Thyroid gland (tissue), 4 donors: ENCODE data around the gene TNRC6B.

Source experiments
- POLR2A ChIP-seq, 2 donors: fragments of 450-650 bp; IDR thresholded peaks; one replicate each; pipeline ENCODE4 v1.6.1; 2017; ENCODE audit warnings: antibody characterized with exemption in 2 of 2, mild to moderate bottlenecking in 2 of 2, moderate library complexity in 1 of 2
- TF ChIP-seq, protein P1 (sequence below), 6 experiments: fragments of 200-600 bp in 3 of 6; fragments of 450-650 bp in 3 of 6; sonication (generic) in 3 of 6; IDR thresholded peaks; one replicate each; pipeline ENCODE4 v1.5.1; 2016 to 2019; ENCODE audit warnings: antibody characterized with exemption in 6 of 6, mild to moderate bottlenecking in 2 of 6, inconsistent platforms in 1 of 6, moderate library complexity in 1 of 6

DNA sequence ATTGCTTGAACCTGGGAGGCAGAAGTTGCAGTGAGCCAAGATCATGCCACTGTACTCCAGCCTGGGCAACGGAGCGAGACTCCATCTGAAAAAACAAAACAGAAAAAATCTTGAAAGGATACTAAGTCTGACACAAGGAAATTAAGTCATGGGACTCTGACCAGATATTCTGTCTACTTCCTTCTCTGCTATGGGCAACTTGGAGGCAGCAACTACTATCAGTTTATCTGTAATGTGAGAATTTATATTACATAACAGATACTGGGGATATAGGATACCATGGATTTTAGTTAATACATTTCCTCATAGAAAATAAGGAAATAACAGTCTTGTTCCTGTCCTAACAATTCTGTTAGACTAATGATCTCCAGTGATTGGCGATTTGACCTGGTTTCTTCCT, 191.1 kb downstream of the TNRC6B start:
- TF ChIP-seq, protein P1, sequence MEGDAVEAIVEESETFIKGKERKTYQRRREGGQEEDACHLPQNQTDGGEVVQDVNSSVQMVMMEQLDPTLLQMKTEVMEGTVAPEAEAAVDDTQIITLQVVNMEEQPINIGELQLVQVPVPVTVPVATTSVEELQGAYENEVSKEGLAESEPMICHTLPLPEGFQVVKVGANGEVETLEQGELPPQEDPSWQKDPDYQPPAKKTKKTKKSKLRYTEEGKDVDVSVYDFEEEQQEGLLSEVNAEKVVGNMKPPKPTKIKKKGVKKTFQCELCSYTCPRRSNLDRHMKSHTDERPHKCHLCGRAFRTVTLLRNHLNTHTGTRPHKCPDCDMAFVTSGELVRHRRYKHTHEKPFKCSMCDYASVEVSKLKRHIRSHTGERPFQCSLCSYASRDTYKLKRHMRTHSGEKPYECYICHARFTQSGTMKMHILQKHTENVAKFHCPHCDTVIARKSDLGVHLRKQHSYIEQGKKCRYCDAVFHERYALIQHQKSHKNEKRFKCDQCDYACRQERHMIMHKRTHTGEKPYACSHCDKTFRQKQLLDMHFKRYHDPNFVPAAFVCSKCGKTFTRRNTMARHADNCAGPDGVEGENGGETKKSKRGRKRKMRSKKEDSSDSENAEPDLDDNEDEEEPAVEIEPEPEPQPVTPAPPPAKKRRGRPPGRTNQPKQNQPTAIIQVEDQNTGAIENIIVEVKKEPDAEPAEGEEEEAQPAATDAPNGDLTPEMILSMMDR (IDR thresholded peaks at IDR 0.05), result no peak
- no peak for TF ChIP-seq POLR2A (IDR thresholded peaks at IDR 0.05)
